PC-9 (cell line): ENCODE data around the gene HERC4. TPM values are rescaled to one million over a fixed set of nuclear protein-coding genes. Genes with fewer than 3 reads are reported as not detected.

ENCODE experiments used
- BruUV-seq: library from RNA; stranded (reverse); fragments of 400-500 nt; replicated peaks from 2 replicates; lab custom pipeline; 2021; lab: Mats Ljungman, UMichigan
- CTCF ChIA-PET: fragments of 300-600 bp; sonication (Branson Sonifier 250); formaldehyde crosslinking; loops from one replicate; lab custom pipeline; 2022; ENCODE audit warnings: antibody characterized with exemption; lab: Charles Lee
- POLR2A ChIA-PET: fragments of 300-600 bp; sonication (Branson Sonifier 250); formaldehyde crosslinking; loops from one replicate; lab custom pipeline; 2022; ENCODE audit warnings: antibody characterized with exemption; ENCODE audit not compliant: unreplicated experiment; lab: Charles Lee
- DNase-seq, 2 experiments: peaks; one replicate each; pipeline versions ENCODE4 v3.0.0 to v3.0.0-alpha.2; 2015 to 2022; ENCODE audit warnings: mixed read lengths in 1 of 2
- H2AFZ ChIP-seq: fragments of 200-600 bp; sonication (generic); 2 replicates; pipeline ENCODE4 v1.8.1; 2017; ENCODE audit warnings: antibody characterized with exemption
- H3F3A ChIP-seq: fragments of 200-600 bp; sonication (generic); 2 replicates; pipeline ENCODE4 v1.8.1; 2017; ENCODE audit warnings: antibody characterized with exemption, mild to moderate bottlenecking, low read depth; ENCODE audit not compliant: insufficient read depth
- H3K27ac ChIP-seq: fragments of 200-600 bp; sonication (generic); 2 replicates; pipeline ENCODE4 v1.6.1; 2016; ENCODE audit warnings: mixed run types
- H3K27me3 ChIP-seq: fragments of 200-600 bp; sonication (generic); 2 replicates; pipeline ENCODE4 v1.6.1; 2016; ENCODE audit warnings: low read depth, mixed run types; ENCODE audit not compliant: insufficient read depth
- H3K36me3 ChIP-seq: fragments of 200-600 bp; sonication (generic); 2 replicates; pipeline ENCODE4 v1.6.1; 2016; ENCODE audit warnings: low read depth, mixed run types
- H3K4me1 ChIP-seq: fragments of 200-600 bp; sonication (generic); replicated peaks from 2 replicates; pipeline ENCODE4 v1.6.1; 2016; ENCODE audit warnings: mixed run types; ENCODE audit not compliant: insufficient read depth
- H3K4me2 ChIP-seq: fragments of 200-600 bp; sonication (generic); 2 replicates; pipeline ENCODE4 v1.6.1; 2017; ENCODE audit warnings: mixed run types
- H3K4me3 ChIP-seq: fragments of 200-600 bp; sonication (generic); 2 replicates; pipeline ENCODE4 v1.6.1; 2016; ENCODE audit warnings: mixed run types
- H3K79me2 ChIP-seq: fragments of 200-600 bp; sonication (generic); 2 replicates; pipeline ENCODE4 v1.6.1; 2017; ENCODE audit warnings: low read depth, mixed run types
- H3K9me2 ChIP-seq: fragments of 200-600 bp; sonication (generic); 2 replicates; pipeline ENCODE4 v1.8.1; 2017; ENCODE audit warnings: mild to moderate bottlenecking; ENCODE audit not compliant: insufficient read depth
- H3K9me3 ChIP-seq: fragments of 200-600 bp; sonication (generic); 2 replicates; pipeline ENCODE4 v1.8.1; 2016; ENCODE audit warnings: low read depth; ENCODE audit not compliant: insufficient read depth
- H4K20me1 ChIP-seq: fragments of 200-600 bp; sonication (generic); 2 replicates; pipeline ENCODE4 v1.8.1; 2017; ENCODE audit not compliant: insufficient read depth
- CTCF ChIP-seq: fragments of 200-600 bp; sonication (generic); conservative IDR thresholded peaks from 2 replicates; pipeline ENCODE4 v1.6.1; 2017; ENCODE audit warnings: mixed run types, antibody characterized with exemption, mild to moderate bottlenecking, moderate library complexity
- EZH2 ChIP-seq: fragments of 200-600 bp; sonication (generic); IDR thresholded peaks from 2 replicates; pipeline ENCODE4 v1.8.0; 2017; ENCODE audit warnings: antibody characterized with exemption, low read depth
- intact Hi-C: fragments of 100-400 bp; cut with micrococcal nuclease; formaldehyde crosslinking; loops from one replicate; pipeline ENCODE4 v1.10.0; 2022; ENCODE audit not compliant: unreplicated experiment
- total RNA-seq: library from RNA; stranded (reverse); gene quantifications from 2 replicates; pipeline ENCODE4 v1.2.3, GENCODE V29; 2021

HERC4 gene
- total RNA-seq, 1 experiment from 2014 or later, result 116 TPM

GRCh38 chr10:67965456-67965855 is 109.6 kb downstream of the HERC4 start:
- no TSS peak for BruUV-seq
- no peaks in the 10 kb centered on the region for H4K20me1 ChIP-seq
- CTCF ChIA-PET, result no interaction called here
- H3F3A ChIP-seq, result peaks cover 24% of the 10 kb centered on the region
- POLR2A ChIA-PET, result no interaction called here
- H3K4me2 ChIP-seq, result no peak overlapping the region
- intact Hi-C loops, result no loop called here
- no peak overlapping the region for H3K27ac ChIP-seq
- peaks cover 66% of the 10 kb centered on the region for H3K36me3 ChIP-seq
- TF ChIP-seq EZH2 (no peak), CTCF (no peak)
- H3K4me3 ChIP-seq, result no peak overlapping the region
- no peaks in the 10 kb centered on the region for H3K4me1 ChIP-seq
- no peak overlapping the region for H2AFZ ChIP-seq
- H3K79me2 ChIP-seq, result 0 out of 2 replicates have a peak, but pooled peaks cover 9% of the 10 kb centered on the region
- H3K9me2 ChIP-seq, result no peaks in the 10 kb centered on the region
- DNase-seq, result no peak
- no peaks in the 10 kb centered on the region for H3K9me3 ChIP-seq
- no peaks in the 10 kb centered on the region for H3K27me3 ChIP-seq

- BruUV-seq, result no TSS peak
- no peaks in the 10 kb centered on the region for H3K4me1 ChIP-seq
- H3K27ac ChIP-seq, result no peak overlapping the region
- no peaks in the 10 kb centered on the region for H3K79me2 ChIP-seq
- H3K27me3 ChIP-seq, result no peaks in the 10 kb centered on the region
- no peaks in the 10 kb centered on the region for H3K9me3 ChIP-seq
- ChIA-PET CTCF (interaction anchor here (0.6 kb wide), 1 partner anchor 447 kb away, joined by 3 read pairs; the partner anchor contains the start of gene RUFY2), POLR2A (no interaction called here)
- peaks cover 28% of the 10 kb centered on the region; the same call in 1 of the 2 replicates for H3F3A ChIP-seq
- no peak for DNase-seq
- TF ChIP-seq CTCF, result no peak
- TF ChIP-seq EZH2, result no peak
- intact Hi-C loops, result no loop called here
- no peak overlapping the region for H2AFZ ChIP-seq
- H3K4me2 ChIP-seq, result no peak overlapping the region
- H3K4me3 ChIP-seq, result no peak overlapping the region
- H4K20me1 ChIP-seq, result no peaks in the 10 kb centered on the region
- H3K9me2 ChIP-seq, result no peaks in the 10 kb centered on the region
- H3K36me3 ChIP-seq, result peaks cover 35% of the 10 kb centered on the region; the same call in 1 of the 2 replicates
Observed at GRCh38 chr10:67959839-67960476, 115.1 kb downstream of the HERC4 start.

- POLR2A ChIA-PET, result no interaction called here
- Histone ChIP-seq H3K4me3 (no peak overlapping the region), H3K27me3 (no peaks in the 10 kb centered on the region), H3K4me1 (no peaks in the 10 kb centered on the region), H4K20me1 (no peaks in the 10 kb centered on the region), H3K9me2 (no peaks in the 10 kb centered on the region), H3K4me2 (no peak overlapping the region), H3K27ac (no peak overlapping the region), H3K79me2 (no peaks in the 10 kb centered on the region), H3K9me3 (no peaks in the 10 kb centered on the region), H3F3A (peaks cover 22% of the 10 kb centered on the region; the same call in 1 of the 2 replicates), H3K36me3 (peaks cover 28% of the 10 kb centered on the region), H2AFZ (no peak overlapping the region)
- CTCF ChIA-PET, result no interaction called here
- TF ChIP-seq EZH2 (no peak), CTCF (no peak)
- intact Hi-C loops, result no loop called here
- BruUV-seq, result no TSS peak
- no peak for DNase-seq
Observed at GRCh38 chr10:67955614-67956013, 119.5 kb downstream of the HERC4 start.
